Measurements from ENCODE around the gene HRNR. TPM values are rescaled to one million over a fixed set of nuclear protein-coding genes. Genes with fewer than 3 reads are reported as not detected.

The HRNR gene
- total and polyA plus RNA-seq, 11 donors: 0.04 TPM; not detected in 10

- H3K4me1 ChIP-seq: no peaks in the 10 kb centered on the region
- peaks cover 0 to 8% (median 0%) of the 10 kb centered on the region in 9 donors for H3K27me3 ChIP-seq
- H3K36me3 ChIP-seq: no peaks in the 10 kb centered on the region
- no peak for DNase-seq
- WGBS, 4 donors: 70 to 77% (median 72%) methylated on average over 2 of the region's 2 CpGs
- ATAC-seq: no peak
- no peaks in the 10 kb centered on the region for H3K9me3 ChIP-seq
- no peak overlapping the region for H3K27ac ChIP-seq
- intact Hi-C loops (cut with DNase I): loop anchor here in 3 of 10 donors (5.0 to 10.0 kb wide), 3 partner anchors 35 to 248 kb away; no protein-coding TSS in a partner anchor
- no peak for TF ChIP-seq POLR2A (IDR thresholded peaks at IDR 0.05)
- TF ChIP-seq, protein P1, sequence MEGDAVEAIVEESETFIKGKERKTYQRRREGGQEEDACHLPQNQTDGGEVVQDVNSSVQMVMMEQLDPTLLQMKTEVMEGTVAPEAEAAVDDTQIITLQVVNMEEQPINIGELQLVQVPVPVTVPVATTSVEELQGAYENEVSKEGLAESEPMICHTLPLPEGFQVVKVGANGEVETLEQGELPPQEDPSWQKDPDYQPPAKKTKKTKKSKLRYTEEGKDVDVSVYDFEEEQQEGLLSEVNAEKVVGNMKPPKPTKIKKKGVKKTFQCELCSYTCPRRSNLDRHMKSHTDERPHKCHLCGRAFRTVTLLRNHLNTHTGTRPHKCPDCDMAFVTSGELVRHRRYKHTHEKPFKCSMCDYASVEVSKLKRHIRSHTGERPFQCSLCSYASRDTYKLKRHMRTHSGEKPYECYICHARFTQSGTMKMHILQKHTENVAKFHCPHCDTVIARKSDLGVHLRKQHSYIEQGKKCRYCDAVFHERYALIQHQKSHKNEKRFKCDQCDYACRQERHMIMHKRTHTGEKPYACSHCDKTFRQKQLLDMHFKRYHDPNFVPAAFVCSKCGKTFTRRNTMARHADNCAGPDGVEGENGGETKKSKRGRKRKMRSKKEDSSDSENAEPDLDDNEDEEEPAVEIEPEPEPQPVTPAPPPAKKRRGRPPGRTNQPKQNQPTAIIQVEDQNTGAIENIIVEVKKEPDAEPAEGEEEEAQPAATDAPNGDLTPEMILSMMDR (IDR thresholded peaks at IDR 0.05): peak in 10 of 12 donors; percentile 15 to 47 (median 38)
- no peak overlapping the region for H3K4me3 ChIP-seq
Measured at GRCh38 chr1:152182431-152182830, 41.6 kb downstream of the HRNR start.

- intact Hi-C loops (cut with DNase I): no loop called here
- no peaks in the 10 kb centered on the region for H3K36me3 ChIP-seq
- TF ChIP-seq, protein P1 (IDR thresholded peaks at IDR 0.05): no peak
- no peak for TF ChIP-seq POLR2A (IDR thresholded peaks at IDR 0.05)
- DNase-seq (no peak), ATAC-seq (peak in 2 of 4 donors; percentile 28 to 50)
- peaks cover 0 to 8% (median 0%) of the 10 kb centered on the region in 9 donors for H3K27me3 ChIP-seq
- no peaks in the 10 kb centered on the region for H3K4me1 ChIP-seq
- 77 to 83% (median 80%) methylated on average over 1 of the region's 1 CpG for WGBS, 4 donors
- no peaks in the 10 kb centered on the region for H3K9me3 ChIP-seq
- no peak overlapping the region for H3K4me3 ChIP-seq
- no peak overlapping the region for H3K27ac ChIP-seq
Measured at GRCh38 chr1:152179566-152179965, 44.4 kb downstream of the HRNR start.

GRCh38 chr1:152170287-152170905 lies 53.6 kb downstream of the HRNR start:
- Histone ChIP-seq H3K27ac (peak overlapping the region in 1 of 12 donors; percentile 71), H3K4me3 (no peak overlapping the region), H3K36me3 (no peaks in the 10 kb centered on the region), H3K9me3 (no peaks in the 10 kb centered on the region), H3K27me3 (no peaks in the 10 kb centered on the region), H3K4me1 (peaks cover 0 to 60% (median 3%) of the 10 kb centered on the region in 12 donors)
- TF ChIP-seq POLR2A (IDR thresholded peaks at IDR 0.05): no peak
- TF ChIP-seq, protein P1 (IDR thresholded peaks at IDR 0.05): no peak
- no peak for ATAC-seq
- 68 to 73% (median 72%) methylated on average over 5 of the region's 5 CpGs for WGBS, 4 donors
- intact Hi-C loops (cut with DNase I): no loop called here
- no peak for DNase-seq

- Histone ChIP-seq H3K4me1 (peaks cover 0 to 68% (median 3%) of the 10 kb centered on the region in 12 donors), H3K4me3 (no peak overlapping the region), H3K27me3 (no peaks in the 10 kb centered on the region), H3K36me3 (no peaks in the 10 kb centered on the region), H3K27ac (peak overlapping the region in 1 of 12 donors; percentile 71), H3K9me3 (no peaks in the 10 kb centered on the region)
- ATAC-seq (no peak), DNase-seq (no peak)
- 80 to 84% (median 82%) methylated on average over 4 of the region's 4 CpGs for WGBS, 4 donors
- no peak for TF ChIP-seq POLR2A (IDR thresholded peaks at IDR 0.05)
- TF ChIP-seq, protein P1 (IDR thresholded peaks at IDR 0.05): no peak
- intact Hi-C loops (cut with DNase I): no loop called here
Measured at GRCh38 chr1:152169366-152170025, 54.5 kb downstream of the HRNR start.
